Ovary (tissue), 3 donors: ENCODE data around the gene CABCOCO1.

ENCODE experiments used
- CTCF ChIP-seq, 3 donors: fragments of 450-650 bp in 2 of 3; fragments of 200-600 bp in 1 of 3; IDR thresholded peaks; one replicate each; pipeline versions ENCODE4 v1.5.1 to v1.8.0; 2016 to 2022; ENCODE audit warnings: antibody characterized with exemption in 3 of 3, mild to moderate bottlenecking in 1 of 3
- EP300 ChIP-seq: sonication (generic); formaldehyde crosslinking; IDR thresholded peaks from one replicate; pipeline ENCODE4 v1.6.1; 2017; ENCODE audit warnings: antibody characterized with exemption
- POLR2A ChIP-seq: fragments of 450-650 bp; IDR thresholded peaks from one replicate; pipeline ENCODE4 v1.6.1; 2017; ENCODE audit warnings: antibody characterized with exemption, mild to moderate bottlenecking, moderate library complexity
- donor health status: DM: no; HTN: no; CAD: no.

- TF ChIP-seq CTCF (IDR thresholded peaks at IDR 0.05) (no peak), EP300 (no peak), POLR2A (no peak)
These were observed 73.2 kb downstream of the CABCOCO1 start for GRCh38 chr10:61735882-61736281.
